Lower leg skin (tissue), 3 donors: ENCODE results near the gene ZMYM5.
"Not testable (repeated sequence)": the region's sequence is repeated elsewhere in the genome, so short reads cannot be mapped to it uniquely, and the experiment has no call there.

Experiments
- CTCF ChIP-seq, 3 donors: fragments of 450-650 bp; IDR thresholded peaks; one replicate each; pipeline ENCODE4 v1.5.1; 2016; ENCODE audit warnings: antibody characterized with exemption in 3 of 3, mild to moderate bottlenecking in 3 of 3, moderate library complexity in 2 of 3
- POLR2A ChIP-seq, 2 donors: fragments of 450-650 bp; IDR thresholded peaks; one replicate each; pipeline ENCODE4 v1.6.1; 2016 to 2017; ENCODE audit warnings: antibody characterized with exemption in 2 of 2, mild to moderate bottlenecking in 1 of 2, moderate library complexity in 1 of 2

- TF ChIP-seq CTCF, POLR2A (IDR thresholded peaks at IDR 0.05): not testable (repeated sequence)
Observed at GRCh38 chr13:19857637-19858036, 5.8 kb downstream of the ZMYM5 start.
